ENCODE measurements around the gene CSK.

CSK gene

GRCh38 chr15:74763416-74763815, 18.5 kb upstream of the CSK start:
- no peak for TF ChIP-seq CTCF (conservative IDR thresholded peaks at IDR 0.05)
- H3K27ac ChIP-seq, result no peak overlapping the region; the same call in 1 of the 2 replicates

DNA sequence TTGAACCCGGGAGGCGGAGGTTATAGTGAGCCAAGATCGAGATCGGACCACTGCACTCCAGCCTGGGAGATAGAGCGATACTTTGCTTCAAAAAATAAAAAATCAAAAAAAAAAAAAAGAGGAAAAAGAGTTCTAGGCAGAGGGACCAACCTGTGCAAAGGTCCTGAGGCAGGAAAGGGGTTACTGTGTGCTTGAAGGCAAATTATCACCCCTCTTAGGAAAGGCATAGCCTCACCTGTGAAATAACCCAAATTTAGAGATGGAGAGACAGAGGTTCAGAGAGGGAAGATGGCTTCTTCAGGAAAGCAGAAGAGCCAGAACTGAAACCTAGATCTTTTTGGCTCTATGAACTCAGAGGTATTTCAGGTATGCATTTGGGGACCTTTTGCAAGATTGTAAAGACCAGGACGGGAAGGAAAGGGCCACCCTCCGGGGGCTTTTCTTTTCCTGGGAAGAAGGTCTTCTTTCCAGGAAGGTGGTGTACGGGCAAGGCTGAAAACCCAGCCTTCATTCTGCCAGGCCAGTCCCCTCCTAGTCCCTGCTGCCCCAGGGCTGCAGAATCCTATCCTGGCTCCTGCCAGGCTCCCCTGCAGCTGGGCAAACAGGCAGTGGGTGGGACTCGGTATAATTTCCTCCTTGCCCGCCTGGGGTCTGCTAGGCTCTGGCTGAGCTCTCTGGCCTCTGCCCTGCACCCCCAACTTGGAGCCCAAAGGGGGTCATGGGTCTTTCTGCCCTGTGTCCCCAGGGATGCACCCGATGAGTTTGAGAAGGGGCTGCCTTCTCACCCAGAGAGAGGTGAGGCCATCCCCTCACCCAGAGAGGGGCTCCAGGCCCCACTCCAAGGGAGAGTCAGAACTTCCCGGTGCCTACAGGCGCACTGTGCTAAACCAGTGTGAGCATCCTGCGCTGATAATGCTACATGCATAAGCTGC, 14.4 kb upstream of the CSK start:
- H3K27ac ChIP-seq, result peak overlapping the region; percentile 35; the same call in 1 of the 2 replicates
- TF ChIP-seq CTCF (conservative IDR thresholded peaks at IDR 0.05), result no peak

DNA sequence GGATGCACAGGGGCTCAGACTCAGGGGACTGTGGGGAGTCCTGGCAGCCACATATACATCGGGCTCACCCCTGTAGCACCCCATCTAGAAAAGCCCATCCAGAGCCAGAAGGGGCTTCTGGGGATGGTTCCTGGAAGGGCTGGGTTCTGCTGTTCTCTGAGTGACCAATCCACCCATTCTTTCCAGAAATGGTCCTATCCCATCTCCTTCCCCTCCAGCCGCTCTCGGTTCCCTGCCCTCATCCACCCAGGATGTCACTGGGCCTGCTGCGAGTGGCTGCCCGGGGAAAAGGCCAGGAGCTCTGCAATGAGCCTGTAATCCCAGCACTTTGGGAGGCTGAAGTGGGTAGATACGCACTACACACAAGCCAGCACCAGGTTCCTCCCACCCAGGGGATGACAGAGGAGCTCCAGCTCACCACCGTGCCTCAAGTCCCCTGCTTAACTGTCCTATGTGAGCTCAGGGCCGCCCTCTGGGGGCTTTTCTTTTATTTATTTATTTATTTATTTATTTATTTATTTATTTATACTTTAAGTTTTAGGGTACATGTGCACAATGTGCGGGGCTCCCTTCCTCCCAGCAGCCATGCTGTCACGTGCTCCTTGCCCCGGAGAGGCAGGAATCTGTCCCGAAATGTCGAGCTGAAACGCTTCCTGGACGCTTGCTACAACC, 13.6 kb upstream of the CSK start:
- no peak for TF ChIP-seq CTCF (conservative IDR thresholded peaks at IDR 0.05)
- peak overlapping the region; percentile 35; the same call in 1 of the 2 replicates for H3K27ac ChIP-seq

- TF ChIP-seq CTCF (conservative IDR thresholded peaks at IDR 0.05), result peak; percentile 93
These were observed 13.0 kb upstream of the CSK start for GRCh38 chr15:74768771-74769342.

GRCh38 chr15:74769463-74770025, 12.3 kb upstream of the CSK start:
- peak overlapping the region; percentile 65; the same call in 1 of the 2 replicates for H3K27ac ChIP-seq
- no peak for TF ChIP-seq CTCF (conservative IDR thresholded peaks at IDR 0.05)

More at GRCh38 chr15:74768771-74769342, 13.0 kb upstream of the CSK start:
- peak overlapping the region; percentile 35; the same call in 1 of the 2 replicates for H3K27ac ChIP-seq

GRCh38 chr15:74770211-74770903, 11.5 kb upstream of the CSK start:
- TF ChIP-seq CTCF (conservative IDR thresholded peaks at IDR 0.05), result no peak
- H3K27ac ChIP-seq, result peak overlapping the region; percentile 65

Measured in VCaP (cell line).